ENCODE data around the gene C11orf16.
"Not testable (repeated sequence)": the region's sequence is repeated elsewhere in the genome, so short reads cannot be mapped to it uniquely, and the experiment has no call there.

Gene C11orf16

GRCh38 chr11:8905528-8906165 is 27.1 kb downstream of the C11orf16 start:
- peaks cover 3 to 11% (median 9%) of the 10 kb centered on the region in 5 donors for H3K4me1 ChIP-seq (ENCODE audit: control insufficient read depth in 5 of 5, insufficient read depth in 5 of 5, low read length in 5 of 5)
- H3K36me3 ChIP-seq (ENCODE audit: control insufficient read depth in 5 of 5, insufficient read depth in 5 of 5, low read length in 5 of 5) = no peaks in the 10 kb centered on the region
- H3K9me3 ChIP-seq (ENCODE audit: control insufficient read depth in 5 of 5, low read length in 5 of 5) = no peaks in the 10 kb centered on the region
- no peaks in the 10 kb centered on the region for H3K27me3 ChIP-seq (ENCODE audit: control insufficient read depth in 5 of 5, insufficient read depth in 4 of 5, low read length in 5 of 5)
- H3K27ac ChIP-seq (ENCODE audit: low read depth, low read length) = no peak overlapping the region
- no peak overlapping the region for H3K4me3 ChIP-seq (ENCODE audit: low read depth in 1 of 5, low read length in 5 of 5)
- no peak overlapping the region for H3K9ac ChIP-seq (ENCODE audit: low read length in 5 of 5)

GRCh38 chr11:8899119-8899753 is 33.5 kb downstream of the C11orf16 start:
- no peaks in the 10 kb centered on the region for H3K27me3 ChIP-seq (ENCODE audit: control insufficient read depth in 5 of 5, insufficient read depth in 4 of 5, low read length in 5 of 5)
- H3K36me3 ChIP-seq (ENCODE audit: control insufficient read depth in 5 of 5, insufficient read depth in 5 of 5, low read length in 5 of 5) = no peaks in the 10 kb centered on the region
- no peak overlapping the region for H3K9ac ChIP-seq (ENCODE audit: low read length in 5 of 5)
- H3K4me1 ChIP-seq (ENCODE audit: control insufficient read depth in 5 of 5, insufficient read depth in 5 of 5, low read length in 5 of 5) = no peaks in the 10 kb centered on the region
- peaks cover 0 to 16% (median 7%) of the 10 kb centered on the region in 5 donors for H3K9me3 ChIP-seq (ENCODE audit: control insufficient read depth in 5 of 5, low read length in 5 of 5)
- H3K4me3 ChIP-seq (ENCODE audit: low read depth in 1 of 5, low read length in 5 of 5) = no peak overlapping the region
- no peak overlapping the region for H3K27ac ChIP-seq (ENCODE audit: low read depth, low read length)

- H3K4me3 ChIP-seq (ENCODE audit: low read depth in 1 of 5, low read length in 5 of 5); H3K27ac ChIP-seq (ENCODE audit: low read depth, low read length); H3K4me1 ChIP-seq (ENCODE audit: control insufficient read depth in 5 of 5, insufficient read depth in 5 of 5, low read length in 5 of 5); H3K9me3 ChIP-seq (ENCODE audit: control insufficient read depth in 5 of 5, low read length in 5 of 5); H3K36me3 ChIP-seq (ENCODE audit: control insufficient read depth in 5 of 5, insufficient read depth in 5 of 5, low read length in 5 of 5); H3K27me3 ChIP-seq (ENCODE audit: control insufficient read depth in 5 of 5, insufficient read depth in 4 of 5, low read length in 5 of 5); H3K9ac ChIP-seq (ENCODE audit: low read length in 5 of 5): not testable (repeated sequence)
Measured at GRCh38 chr11:8891185-8891584, 41.6 kb downstream of the C11orf16 start.

GRCh38 chr11:8886322-8886721 is 46.4 kb downstream of the C11orf16 start:
- no peaks in the 10 kb centered on the region for H3K9me3 ChIP-seq (ENCODE audit: control insufficient read depth in 5 of 5, low read length in 5 of 5)
- H3K27ac ChIP-seq (ENCODE audit: low read depth, low read length) = no peak overlapping the region
- no peaks in the 10 kb centered on the region for H3K27me3 ChIP-seq (ENCODE audit: control insufficient read depth in 5 of 5, insufficient read depth in 4 of 5, low read length in 5 of 5)
- H3K9ac ChIP-seq (ENCODE audit: low read length in 5 of 5) = no peak overlapping the region
- H3K4me3 ChIP-seq (ENCODE audit: low read depth in 1 of 5, low read length in 5 of 5) = no peak overlapping the region
- H3K4me1 ChIP-seq (ENCODE audit: control insufficient read depth in 5 of 5, insufficient read depth in 5 of 5, low read length in 5 of 5) = no peaks in the 10 kb centered on the region
- no peaks in the 10 kb centered on the region for H3K36me3 ChIP-seq (ENCODE audit: control insufficient read depth in 5 of 5, insufficient read depth in 5 of 5, low read length in 5 of 5)

- H3K36me3 ChIP-seq (ENCODE audit: control insufficient read depth in 5 of 5, insufficient read depth in 5 of 5, low read length in 5 of 5); H3K9ac ChIP-seq (ENCODE audit: low read length in 5 of 5); H3K4me1 ChIP-seq (ENCODE audit: control insufficient read depth in 5 of 5, insufficient read depth in 5 of 5, low read length in 5 of 5); H3K9me3 ChIP-seq (ENCODE audit: control insufficient read depth in 5 of 5, low read length in 5 of 5); H3K27me3 ChIP-seq (ENCODE audit: control insufficient read depth in 5 of 5, insufficient read depth in 4 of 5, low read length in 5 of 5); H3K27ac ChIP-seq (ENCODE audit: low read depth, low read length); H3K4me3 ChIP-seq (ENCODE audit: low read depth in 1 of 5, low read length in 5 of 5): not testable (repeated sequence)
Measured at GRCh38 chr11:8881585-8881984, 51.2 kb downstream of the C11orf16 start.

- no peak overlapping the region for H3K9ac ChIP-seq (ENCODE audit: low read length in 5 of 5)
- H3K27me3 ChIP-seq (ENCODE audit: control insufficient read depth in 5 of 5, insufficient read depth in 4 of 5, low read length in 5 of 5) = no peaks in the 10 kb centered on the region
- peaks cover 0 to 4% (median 0%) of the 10 kb centered on the region in 5 donors for H3K4me1 ChIP-seq (ENCODE audit: control insufficient read depth in 5 of 5, insufficient read depth in 5 of 5, low read length in 5 of 5)
- H3K27ac ChIP-seq (ENCODE audit: low read depth, low read length) = no peak overlapping the region
- no peaks in the 10 kb centered on the region for H3K9me3 ChIP-seq (ENCODE audit: control insufficient read depth in 5 of 5, low read length in 5 of 5)
- H3K4me3 ChIP-seq (ENCODE audit: low read depth in 1 of 5, low read length in 5 of 5) = no peak overlapping the region
- H3K36me3 ChIP-seq (ENCODE audit: control insufficient read depth in 5 of 5, insufficient read depth in 5 of 5, low read length in 5 of 5) = no peaks in the 10 kb centered on the region
Measured at GRCh38 chr11:8878771-8879170, 54.0 kb downstream of the C11orf16 start.

- Histone ChIP-seq H3K27ac (ENCODE audit: low read depth, low read length) (no peak overlapping the region), H3K27me3 (ENCODE audit: control insufficient read depth in 5 of 5, insufficient read depth in 4 of 5, low read length in 5 of 5) (no peaks in the 10 kb centered on the region), H3K4me3 (ENCODE audit: low read depth in 1 of 5, low read length in 5 of 5) (no peak overlapping the region), H3K4me1 (ENCODE audit: control insufficient read depth in 5 of 5, insufficient read depth in 5 of 5, low read length in 5 of 5) (peaks cover 0 to 20% (median 10%) of the 10 kb centered on the region in 5 donors), H3K36me3 (ENCODE audit: control insufficient read depth in 5 of 5, insufficient read depth in 5 of 5, low read length in 5 of 5) (no peaks in the 10 kb centered on the region), H3K9me3 (ENCODE audit: control insufficient read depth in 5 of 5, low read length in 5 of 5) (no peaks in the 10 kb centered on the region), H3K9ac (ENCODE audit: low read length in 5 of 5) (no peak overlapping the region)
Measured at GRCh38 chr11:8873741-8874405, 58.9 kb downstream of the C11orf16 start.

GRCh38 chr11:8871962-8872361 is 60.8 kb downstream of the C11orf16 start:
- Histone ChIP-seq H3K36me3 (ENCODE audit: control insufficient read depth in 5 of 5, insufficient read depth in 5 of 5, low read length in 5 of 5) (no peaks in the 10 kb centered on the region), H3K9ac (ENCODE audit: low read length in 5 of 5) (no peak overlapping the region), H3K4me3 (ENCODE audit: low read depth in 1 of 5, low read length in 5 of 5) (peak overlapping the region in 1 of 5 donors; percentile 58), H3K9me3 (ENCODE audit: control insufficient read depth in 5 of 5, low read length in 5 of 5) (no peaks in the 10 kb centered on the region), H3K27ac (ENCODE audit: low read depth, low read length) (no peak overlapping the region), H3K27me3 (ENCODE audit: control insufficient read depth in 5 of 5, insufficient read depth in 4 of 5, low read length in 5 of 5) (no peaks in the 10 kb centered on the region), H3K4me1 (ENCODE audit: control insufficient read depth in 5 of 5, insufficient read depth in 5 of 5, low read length in 5 of 5) (peaks cover 0 to 20% (median 13%) of the 10 kb centered on the region in 5 donors)

GRCh38 chr11:8871171-8871775 is 61.5 kb downstream of the C11orf16 start:
- Histone ChIP-seq H3K4me1 (ENCODE audit: control insufficient read depth in 5 of 5, insufficient read depth in 5 of 5, low read length in 5 of 5) (peaks cover 0 to 20% (median 13%) of the 10 kb centered on the region in 5 donors), H3K27me3 (ENCODE audit: control insufficient read depth in 5 of 5, insufficient read depth in 4 of 5, low read length in 5 of 5) (no peaks in the 10 kb centered on the region), H3K27ac (ENCODE audit: low read depth, low read length) (peak overlapping the region; percentile 37), H3K4me3 (ENCODE audit: low read depth in 1 of 5, low read length in 5 of 5) (peak overlapping the region; percentile 58 to 80 (median 72)), H3K9ac (ENCODE audit: low read length in 5 of 5) (peak overlapping the region in 1 of 5 donors; percentile 64), H3K9me3 (ENCODE audit: control insufficient read depth in 5 of 5, low read length in 5 of 5) (no peaks in the 10 kb centered on the region), H3K36me3 (ENCODE audit: control insufficient read depth in 5 of 5, insufficient read depth in 5 of 5, low read length in 5 of 5) (no peaks in the 10 kb centered on the region)
